OCI-LY1 (cell line): ENCODE data around the gene PPEF1.

ENCODE experiments used
- H2AFZ ChIP-seq: fragments of 200-600 bp; sonication (generic), shearing (Covaris generic); 2 replicates; pipeline ENCODE4 v1.6.0; 2014; ENCODE audit warnings: antibody characterized with exemption, mild to moderate bottlenecking, low read length
- H3F3A ChIP-seq: fragments of 200-600 bp; sonication (generic), shearing (Covaris generic); 2 replicates; pipeline ENCODE4 v1.6.0; 2014; ENCODE audit warnings: mild to moderate bottlenecking, antibody characterized with exemption, low read length, moderate library complexity; ENCODE audit not compliant: insufficient read depth
- H3K27ac ChIP-seq: fragments of 200-600 bp; sonication (generic); 2 replicates; pipeline ENCODE4 v1.5.1; 2014; ENCODE audit warnings: low read length, mixed run types, mild to moderate bottlenecking, low read depth; ENCODE audit not compliant: poor library complexity, severe bottlenecking
- H3K27me3 ChIP-seq: fragments of 200-600 bp; sonication (generic); 2 replicates; pipeline ENCODE4 v1.6.0; 2014; ENCODE audit warnings: antibody characterized with exemption, mild to moderate bottlenecking, low read length, moderate library complexity; ENCODE audit not compliant: insufficient read depth
- H3K36me3 ChIP-seq: fragments of 200-600 bp; sonication (generic); 2 replicates; pipeline ENCODE4 v1.6.1; 2014; ENCODE audit warnings: mild to moderate bottlenecking, antibody characterized with exemption, low read length, moderate library complexity, mixed read lengths; ENCODE audit not compliant: insufficient read depth
- H3K4me1 ChIP-seq: fragments of 200-600 bp; sonication (generic); 2 replicates; pipeline ENCODE4 v1.5.1; 2014; ENCODE audit warnings: mild to moderate bottlenecking, low read length, moderate library complexity; ENCODE audit not compliant: insufficient read depth, severe bottlenecking
- H3K4me2 ChIP-seq: fragments of 200-600 bp; sonication (generic), shearing (Covaris generic); 2 replicates; pipeline ENCODE4 v1.6.1; 2014; ENCODE audit warnings: low read length
- H3K4me3 ChIP-seq: fragments of 200-600 bp; sonication (generic); 2 replicates; pipeline ENCODE4 v1.5.1; 2014; ENCODE audit warnings: low read length, low read depth, mild to moderate bottlenecking, mixed read lengths; ENCODE audit not compliant: poor library complexity, severe bottlenecking
- H3K79me2 ChIP-seq: fragments of 200-600 bp; shearing (Covaris generic); 2 replicates; pipeline ENCODE4 v1.6.1; 2016; ENCODE audit warnings: mixed run types, low read length, mixed read lengths; ENCODE audit not compliant: insufficient read depth
- H3K9ac ChIP-seq: fragments of 200-600 bp; sonication (generic), shearing (Covaris generic); 2 replicates; pipeline ENCODE4 v1.6.1; 2014; ENCODE audit warnings: mild to moderate bottlenecking, low read length, mixed read lengths
- H3K9me2 ChIP-seq: fragments of 200-600 bp; sonication (generic), shearing (Covaris generic); 2 replicates; pipeline ENCODE4 v1.6.1; 2014; ENCODE audit warnings: low read depth, mild to moderate bottlenecking, low read length, mixed read lengths
- H3K9me3 ChIP-seq: fragments of 200-600 bp; shearing (Covaris generic); 2 replicates; pipeline ENCODE4 v1.6.1; 2014; ENCODE audit warnings: low read length, mixed read lengths
- H4K20me1 ChIP-seq: fragments of 200-600 bp; sonication (generic), shearing (Covaris generic); 2 replicates; pipeline ENCODE4 v1.6.0; 2016; ENCODE audit warnings: mild to moderate bottlenecking, low read length; ENCODE audit not compliant: insufficient read depth
- CTCF ChIP-seq: fragments of 200-600 bp; sonication (generic), shearing (Covaris generic); IDR thresholded peaks from 2 replicates; pipeline ENCODE4 v1.5.1; 2017; ENCODE audit warnings: mild to moderate bottlenecking, antibody characterized with exemption, low read length, moderate library complexity, mixed read lengths
- EZH2 ChIP-seq: fragments of 200-600 bp; sonication (generic), shearing (Covaris generic); IDR thresholded peaks from 2 replicates; pipeline ENCODE4 v1.8.0; 2017; ENCODE audit warnings: borderline replicate concordance, mixed run types, mild to moderate bottlenecking, antibody characterized with exemption, low read length, moderate library complexity, mixed read lengths

PPEF1 gene

DNA sequence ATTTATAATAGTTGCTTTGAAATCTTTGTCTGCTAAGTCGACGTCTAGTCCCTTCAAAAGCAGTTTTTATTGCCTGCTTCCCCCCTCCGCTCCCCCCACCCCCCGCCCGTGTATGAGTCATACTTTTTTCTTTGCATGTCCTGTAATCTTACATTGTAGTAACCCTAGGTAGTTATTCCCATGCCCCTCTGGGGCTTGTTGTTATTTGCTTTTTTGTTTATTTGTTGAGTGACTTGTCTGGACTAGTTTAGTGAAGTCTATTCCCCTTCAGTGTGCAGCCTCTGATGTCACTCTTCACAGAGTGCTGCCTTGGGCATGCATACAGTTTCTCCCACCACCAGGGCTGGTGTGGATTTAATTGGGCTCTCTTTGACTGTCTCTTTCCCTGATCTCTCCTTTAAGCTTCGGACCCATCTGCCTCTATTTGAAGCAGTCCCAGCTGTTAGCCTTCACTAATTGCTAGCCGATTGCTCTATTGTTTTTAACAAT lies 86.2 kb downstream of the PPEF1 start:
- Histone ChIP-seq H3K4me3 (no peak overlapping the region), H3K36me3 (no peaks in the 10 kb centered on the region), H3K79me2 (no peaks in the 10 kb centered on the region), H3K9me3 (no peaks in the 10 kb centered on the region), H4K20me1 (no peaks in the 10 kb centered on the region), H3K27me3 (no peaks in the 10 kb centered on the region), H3K9ac (no peak overlapping the region), H3K4me1 (no peaks in the 10 kb centered on the region), H2AFZ (no peak overlapping the region), H3K4me2 (no peak overlapping the region), H3K27ac (no peak overlapping the region), H3F3A (no peaks in the 10 kb centered on the region), H3K9me2 (no peaks in the 10 kb centered on the region)
- TF ChIP-seq CTCF (no peak), EZH2 (no peak)

DNA sequence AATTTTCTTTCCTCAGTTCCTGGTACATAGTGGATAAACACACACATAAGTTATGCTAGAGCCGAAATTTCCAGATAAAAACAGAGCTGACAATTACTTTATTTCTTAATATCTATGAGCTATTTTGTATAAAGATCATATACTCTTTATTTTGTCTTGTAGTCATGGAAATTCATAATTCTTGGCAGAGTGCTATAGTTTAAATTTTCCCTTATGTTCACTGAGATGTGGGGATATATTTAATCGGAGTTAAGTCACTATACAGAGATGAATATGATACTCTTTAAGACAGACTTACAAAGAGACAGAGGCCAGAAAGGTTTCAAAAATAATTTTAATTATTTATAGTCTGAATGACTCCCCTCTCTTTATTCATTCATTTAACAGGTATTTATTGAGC lies 89.7 kb downstream of the PPEF1 start:
- H2AFZ ChIP-seq = no peak overlapping the region
- H3K9ac ChIP-seq = no peak overlapping the region
- H3K9me3 ChIP-seq = no peaks in the 10 kb centered on the region
- H4K20me1 ChIP-seq = no peaks in the 10 kb centered on the region
- no peaks in the 10 kb centered on the region for H3F3A ChIP-seq
- no peak overlapping the region for H3K4me2 ChIP-seq
- no peak for TF ChIP-seq CTCF
- TF ChIP-seq EZH2 = no peak
- no peaks in the 10 kb centered on the region for H3K79me2 ChIP-seq
- no peak overlapping the region for H3K27ac ChIP-seq
- no peaks in the 10 kb centered on the region for H3K9me2 ChIP-seq
- H3K36me3 ChIP-seq = no peaks in the 10 kb centered on the region
- H3K27me3 ChIP-seq = no peaks in the 10 kb centered on the region
- no peak overlapping the region for H3K4me3 ChIP-seq
- no peaks in the 10 kb centered on the region for H3K4me1 ChIP-seq

GRCh38 chrX:18799911-18800310 lies 92.5 kb downstream of the PPEF1 start:
- Histone ChIP-seq H3F3A (no peaks in the 10 kb centered on the region), H4K20me1 (no peaks in the 10 kb centered on the region), H3K79me2 (no peaks in the 10 kb centered on the region), H3K9ac (no peak overlapping the region), H3K27ac (no peak overlapping the region), H3K36me3 (no peaks in the 10 kb centered on the region), H2AFZ (no peak overlapping the region), H3K27me3 (no peaks in the 10 kb centered on the region), H3K4me2 (no peak overlapping the region), H3K9me2 (no peaks in the 10 kb centered on the region), H3K4me1 (no peaks in the 10 kb centered on the region), H3K9me3 (no peaks in the 10 kb centered on the region), H3K4me3 (no peak overlapping the region)
- no peak for TF ChIP-seq CTCF
- no peak for TF ChIP-seq EZH2
